GM15510 (cell line): ENCODE results near the gene NPM1.

ENCODE experiments used
- POLR2A ChIP-seq: IDR thresholded peaks from 3 replicates; pipeline ENCODE4 v1.6.1; 2011; ENCODE audit warnings: borderline replicate concordance; ENCODE audit not compliant: insufficient read length; ENCODE audit errors: extremely low read depth

The NPM1 gene

GRCh38 chr5:171432583-171433351, 45.1 kb downstream of the NPM1 start:
- no peak for TF ChIP-seq POLR2A

DNA sequence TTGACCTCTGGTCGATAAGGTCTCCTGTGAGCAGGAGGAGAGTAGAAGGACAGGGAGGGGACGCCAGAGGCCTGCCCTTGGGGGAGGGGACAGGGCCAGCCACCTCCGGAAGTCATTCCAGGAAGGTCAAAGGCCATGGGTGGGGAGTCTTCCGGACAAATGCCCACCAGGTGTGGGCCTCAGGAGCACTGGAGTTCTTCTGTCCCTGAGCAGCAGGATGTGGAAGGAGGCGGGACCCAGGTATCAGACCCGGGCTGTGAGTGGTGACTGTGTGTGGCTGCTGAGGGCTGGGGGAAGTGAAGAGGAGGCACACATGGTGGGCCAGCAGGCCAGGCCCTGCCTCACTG, 45.7 kb downstream of the NPM1 start:
- TF ChIP-seq POLR2A: no peak

- no peak for TF ChIP-seq POLR2A
Observed at GRCh38 chr5:171433982-171434676, 46.5 kb downstream of the NPM1 start.

GRCh38 chr5:171434874-171435273, 47.2 kb downstream of the NPM1 start:
- TF ChIP-seq POLR2A: no peak

DNA sequence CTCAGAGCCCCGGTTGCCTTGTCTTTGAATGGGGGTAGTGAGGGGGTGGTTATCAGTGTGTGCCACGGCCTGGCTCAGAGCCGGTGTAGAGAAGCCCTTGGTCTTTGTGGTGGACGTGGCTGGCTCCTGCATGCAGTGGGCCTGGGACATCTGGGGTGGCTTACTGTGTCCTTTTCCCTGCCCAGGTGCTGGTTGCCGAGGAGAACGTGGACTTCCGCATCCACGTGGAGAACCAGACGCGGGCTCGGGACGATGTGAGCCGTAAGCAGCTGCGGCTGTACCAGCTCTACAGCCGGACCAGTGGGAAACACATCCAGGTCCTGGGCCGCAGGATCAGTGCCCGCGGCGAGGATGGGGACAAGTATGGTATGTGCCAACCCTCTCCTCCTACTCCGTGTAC, 48.3 kb downstream of the NPM1 start:
- TF ChIP-seq POLR2A: no peak

DNA sequence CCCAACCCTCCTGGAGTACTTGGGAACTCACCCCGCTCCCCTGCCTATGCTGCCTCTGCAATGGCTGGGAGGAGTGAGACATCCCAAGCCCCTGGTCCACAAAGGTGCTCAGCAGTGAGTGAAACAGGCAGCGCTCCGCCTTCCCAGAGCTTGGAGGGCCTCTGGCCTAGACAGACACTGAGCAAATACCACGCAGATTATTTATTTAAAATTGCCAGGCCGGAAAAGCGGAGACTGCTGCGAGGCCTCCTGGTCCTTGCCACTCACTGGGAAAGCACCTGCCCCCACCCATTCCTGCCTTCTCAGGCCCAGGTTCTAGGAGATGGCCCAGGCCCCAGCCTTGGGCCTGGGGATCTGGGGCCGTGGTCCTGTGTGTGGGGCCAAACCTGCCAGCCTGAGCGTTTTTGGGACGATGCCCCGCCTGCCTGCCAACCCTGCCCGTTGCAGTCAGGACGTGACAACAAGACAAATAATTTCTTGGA, 49.2 kb downstream of the NPM1 start:
- TF ChIP-seq POLR2A: no peak

DNA sequence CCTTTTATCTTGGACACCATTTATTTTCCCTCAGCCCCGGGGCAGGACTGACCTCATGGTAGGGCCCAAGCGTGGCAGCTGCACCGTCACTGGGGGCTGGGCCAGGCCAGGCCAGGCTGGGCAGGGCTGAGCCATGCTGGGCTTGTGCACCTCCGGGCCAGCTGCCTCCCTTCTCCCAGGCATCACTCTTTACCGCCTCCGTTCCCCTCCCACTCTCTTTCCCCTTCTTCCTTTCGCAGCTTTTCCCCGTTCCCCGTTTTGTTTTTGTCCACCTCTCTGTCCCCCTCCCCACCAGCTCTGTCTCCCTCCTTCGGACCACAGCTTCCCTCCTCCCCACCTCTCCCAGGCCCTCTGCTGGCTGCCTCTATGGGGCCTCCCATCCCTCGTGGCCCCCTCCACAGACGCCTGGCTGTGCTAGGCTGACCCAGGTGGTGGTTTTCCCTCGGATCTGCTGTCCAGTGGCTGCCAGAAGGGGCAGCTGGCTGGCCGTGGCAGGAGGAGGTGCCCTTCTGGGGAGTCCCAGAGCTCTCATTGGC, 49.7 kb downstream of the NPM1 start:
- TF ChIP-seq POLR2A: no peak

DNA sequence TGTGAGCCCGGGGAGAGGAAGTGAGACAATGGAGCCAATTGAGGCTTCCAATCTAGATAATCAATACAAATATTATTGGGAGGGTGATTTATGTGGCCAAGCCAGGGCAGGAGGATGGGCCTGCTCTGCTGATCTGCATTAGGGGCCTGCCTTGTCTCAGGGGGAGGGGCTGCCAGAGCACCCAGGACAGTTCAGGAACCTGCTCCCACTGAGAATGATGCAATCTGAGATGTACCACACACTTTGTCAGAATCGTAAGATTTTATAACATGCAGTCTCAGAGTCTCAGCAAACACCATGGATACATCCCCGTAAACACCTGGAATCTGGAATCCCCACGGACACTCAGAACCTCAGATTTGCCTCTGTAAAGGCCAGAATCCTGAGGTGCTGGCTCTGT, 51.1 kb downstream of the NPM1 start:
- no peak for TF ChIP-seq POLR2A

- TF ChIP-seq POLR2A: no peak
Observed at GRCh38 chr5:171441246-171441791, 53.7 kb downstream of the NPM1 start.

GRCh38 chr5:171442287-171443042, 54.8 kb downstream of the NPM1 start:
- no peak for TF ChIP-seq POLR2A

DNA sequence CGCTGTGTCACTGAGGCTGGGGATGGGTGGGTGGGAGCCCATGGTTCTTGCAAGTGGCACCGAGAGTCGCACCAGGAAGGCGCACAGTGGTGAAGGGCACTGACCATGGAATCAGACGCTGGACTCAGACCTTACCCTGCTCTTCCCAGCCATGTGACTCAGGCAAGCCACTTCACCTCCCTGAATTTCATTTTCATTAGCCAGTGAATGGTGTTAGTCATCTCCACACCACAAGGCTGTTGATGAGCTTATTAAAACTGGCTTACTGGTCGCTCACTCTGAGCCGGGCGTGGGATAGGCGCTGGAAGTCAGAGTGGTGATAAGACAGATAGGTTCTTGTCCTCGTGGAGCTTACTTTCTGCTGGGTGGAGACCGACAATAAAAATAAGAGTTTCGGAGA, 56.9 kb downstream of the NPM1 start:
- no peak for TF ChIP-seq POLR2A

DNA sequence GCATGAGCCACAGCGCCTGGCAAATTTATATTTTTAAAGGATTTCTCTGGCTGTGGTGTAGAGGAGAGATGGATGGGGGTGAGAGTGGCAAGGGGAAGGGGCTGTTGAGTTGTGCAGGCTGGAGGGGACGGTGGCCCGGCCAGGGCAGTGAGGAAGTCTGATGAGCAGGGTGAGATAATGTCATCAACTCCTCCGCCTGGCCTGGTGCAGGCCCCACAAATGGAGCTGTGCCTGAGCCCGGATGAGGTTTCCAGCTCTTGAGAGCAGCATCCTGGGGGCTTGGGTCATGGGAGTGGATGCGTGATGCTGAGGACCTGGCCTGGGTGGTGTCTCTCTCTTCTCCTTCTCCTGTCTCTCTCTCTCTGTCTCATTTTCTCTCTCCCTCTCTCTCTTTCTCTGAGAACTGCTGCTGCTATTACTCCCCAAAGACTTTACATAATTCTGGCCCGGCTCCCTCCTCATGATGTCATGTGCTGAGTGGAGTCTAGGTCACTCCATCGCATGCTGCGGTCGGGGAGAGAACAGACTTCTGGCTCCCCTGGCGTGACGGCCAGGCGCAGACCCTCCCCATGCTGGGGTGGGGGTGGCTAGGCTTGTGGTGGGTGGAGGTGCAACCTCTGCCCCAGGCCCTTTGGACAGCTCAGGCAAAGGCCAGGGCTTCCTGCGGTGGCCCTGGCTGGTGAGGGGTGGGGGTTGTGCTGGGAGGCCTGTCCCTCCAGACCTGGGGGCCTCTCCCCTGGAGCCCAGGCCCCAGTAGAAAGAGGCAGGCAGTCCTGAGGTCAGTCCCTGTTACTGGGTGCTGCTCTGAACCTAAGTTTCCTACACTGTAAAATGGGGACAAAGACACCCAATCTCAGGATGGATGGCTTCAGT, 58.2 kb downstream of the NPM1 start:
- no peak for TF ChIP-seq POLR2A

GRCh38 chr5:171447226-171447625, 59.6 kb downstream of the NPM1 start:
- TF ChIP-seq POLR2A: no peak

GRCh38 chr5:171449426-171449825, 61.8 kb downstream of the NPM1 start:
- no peak for TF ChIP-seq POLR2A
